Neural progenitor cell (in vitro differentiated cells): ENCODE measurements around the gene WDR77. TPM values are rescaled to one million over a fixed set of nuclear protein-coding genes. Genes with fewer than 3 reads are reported as not detected.

ENCODE experiments used
- DNase-seq: peaks from one replicate; pipeline ENCODE4 v3.0.0-alpha.2; 2016; ENCODE audit warnings: low spot score
- H2AFZ ChIP-seq: fragments of 200-600 bp; sonication (generic); replicated peaks from 2 replicates; pipeline ENCODE4 v1.6.1; 2016; ENCODE audit warnings: antibody characterized with exemption
- H3F3A ChIP-seq: fragments of 200-600 bp; sonication (generic); 2 replicates; pipeline ENCODE4 v1.6.1; 2016; ENCODE audit warnings: antibody characterized with exemption, low read depth
- H3K27ac ChIP-seq: fragments of 200-600 bp; sonication (generic); 2 replicates; pipeline ENCODE4 v1.5.1; 2016; ENCODE audit warnings: mild to moderate bottlenecking
- H3K27me3 ChIP-seq: fragments of 200-600 bp; sonication (generic); 2 replicates; pipeline ENCODE4 v1.6.1; 2016; ENCODE audit warnings: mild to moderate bottlenecking, moderate library complexity
- H3K36me3 ChIP-seq: fragments of 200-600 bp; sonication (generic); 2 replicates; pipeline ENCODE4 v1.5.1; 2016
- H3K4me1 ChIP-seq: fragments of 200-600 bp; sonication (generic); 2 replicates; pipeline ENCODE4 v1.6.1; 2016; ENCODE audit warnings: mixed run types
- H3K4me2 ChIP-seq: fragments of 200-600 bp; sonication (generic); 2 replicates; pipeline ENCODE4 v1.6.1; 2016
- H3K4me3 ChIP-seq: fragments of 200-600 bp; sonication (generic); 2 replicates; pipeline ENCODE4 v1.5.1; 2016
- H3K79me2 ChIP-seq: fragments of 200-600 bp; sonication (generic); 2 replicates; pipeline ENCODE4 v1.6.1; 2016; ENCODE audit warnings: low read depth
- H3K9ac ChIP-seq: fragments of 200-600 bp; sonication (generic); 2 replicates; pipeline ENCODE4 v1.6.1; 2016
- H3K9me3 ChIP-seq: fragments of 200-600 bp; sonication (generic); 2 replicates; pipeline ENCODE4 v1.5.1; 2016; ENCODE audit warnings: low read depth
- H4K20me1 ChIP-seq: fragments of 200-600 bp; sonication (generic); 2 replicates; pipeline ENCODE4 v1.6.1; 2016; ENCODE audit warnings: low read depth
- H3K27ac Mint-ChIP-seq: 3 replicates; pipeline ENCODE4 v1.8.0; 2021; ENCODE audit warnings: mixed read lengths
- H3K27me3 Mint-ChIP-seq: 2 replicates; pipeline ENCODE4 v1.8.0; 2022; ENCODE audit warnings: low read depth, mild to moderate bottlenecking, inconsistent platforms, moderate library complexity, mixed read lengths; ENCODE audit not compliant: insufficient read depth
- H3K36me3 Mint-ChIP-seq: 3 replicates; pipeline ENCODE4 v1.8.0; 2021; ENCODE audit warnings: mixed read lengths
- H3K4me1 Mint-ChIP-seq: 3 replicates; pipeline ENCODE4 v1.8.0; 2021; ENCODE audit warnings: mixed read lengths
- H3K4me3 Mint-ChIP-seq: 3 replicates; pipeline ENCODE4 v1.8.0; 2021; ENCODE audit warnings: mild to moderate bottlenecking, moderate library complexity, mixed read lengths
- H3K9me3 Mint-ChIP-seq: 3 replicates; pipeline ENCODE4 v1.8.0; 2020; ENCODE audit warnings: mixed read lengths
- EZH2 ChIP-seq: fragments of 200-600 bp; sonication (generic); IDR thresholded peaks from 2 replicates; pipeline ENCODE4 v1.6.1; 2017; ENCODE audit warnings: antibody characterized with exemption, mild to moderate bottlenecking, moderate library complexity
- EZH2phosphoT487 ChIP-seq: fragments of 200-600 bp; sonication (generic); IDR thresholded peaks from 2 replicates; pipeline ENCODE4 v1.6.1; 2017; ENCODE audit warnings: antibody characterized with exemption
- total RNA-seq: library from RNA; depleted of rRNA; stranded (reverse); fragments of >200 nt; gene quantifications from 2 replicates; pipeline ENCODE4 v1.2.3, GENCODE V29; 2015; ENCODE audit warnings: low replicate concordance
- TF ChIP-seq, protein P1 (sequence below): fragments of 200-600 bp; sonication (generic); IDR thresholded peaks from 2 replicates; pipeline ENCODE4 v1.5.1; 2017; ENCODE audit warnings: antibody characterized with exemption, mild to moderate bottlenecking

The WDR77 gene
- total RNA-seq, 1 donor from 2014 or later = 73.3 TPM

DNA sequence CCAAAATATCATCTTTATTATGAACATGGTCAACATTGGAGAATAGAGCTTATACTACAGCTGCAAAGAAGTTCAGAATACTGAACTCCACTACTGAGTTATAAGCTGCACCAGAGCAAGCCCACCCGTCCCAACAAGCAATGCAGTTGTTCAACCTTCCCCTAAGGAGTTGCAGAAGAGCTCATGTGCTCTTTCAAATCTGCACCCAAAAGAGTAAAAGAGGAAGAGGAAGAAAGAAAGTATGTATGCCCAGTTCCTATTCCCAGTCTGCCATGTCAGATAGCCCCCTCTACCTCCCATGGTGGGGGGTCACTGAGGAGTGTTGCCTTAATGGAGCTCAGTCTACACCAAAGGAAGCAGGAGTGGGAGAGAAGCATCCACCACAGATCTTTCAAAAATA lies 31.6 kb upstream of the WDR77 start:
- no peak overlapping the region for H3K4me3 Mint-ChIP-seq
- no peak for DNase-seq
- H3K27ac Mint-ChIP-seq = no peak overlapping the region
- H3K27ac ChIP-seq = no peak overlapping the region
- H3K4me1 ChIP-seq = peaks cover 8% of the 10 kb centered on the region
- no peaks in the 10 kb centered on the region for H3K27me3 Mint-ChIP-seq
- no peaks in the 10 kb centered on the region for H3K9me3 ChIP-seq
- no peak overlapping the region for H2AFZ ChIP-seq
- H3K4me3 ChIP-seq = no peak overlapping the region
- H3F3A ChIP-seq = no peaks in the 10 kb centered on the region
- no peak overlapping the region for H3K9ac ChIP-seq
- H4K20me1 ChIP-seq = no peaks in the 10 kb centered on the region
- H3K36me3 ChIP-seq = no peaks in the 10 kb centered on the region
- H3K79me2 ChIP-seq = no peaks in the 10 kb centered on the region
- no peak overlapping the region for H3K4me2 ChIP-seq
- H3K27me3 ChIP-seq = no peaks in the 10 kb centered on the region
- no peaks in the 10 kb centered on the region for H3K36me3 Mint-ChIP-seq
- H3K9me3 Mint-ChIP-seq = no peaks in the 10 kb centered on the region
- H3K4me1 Mint-ChIP-seq = no peaks in the 10 kb centered on the region
- no peak for TF ChIP-seq EZH2
- TF ChIP-seq, protein P1, sequence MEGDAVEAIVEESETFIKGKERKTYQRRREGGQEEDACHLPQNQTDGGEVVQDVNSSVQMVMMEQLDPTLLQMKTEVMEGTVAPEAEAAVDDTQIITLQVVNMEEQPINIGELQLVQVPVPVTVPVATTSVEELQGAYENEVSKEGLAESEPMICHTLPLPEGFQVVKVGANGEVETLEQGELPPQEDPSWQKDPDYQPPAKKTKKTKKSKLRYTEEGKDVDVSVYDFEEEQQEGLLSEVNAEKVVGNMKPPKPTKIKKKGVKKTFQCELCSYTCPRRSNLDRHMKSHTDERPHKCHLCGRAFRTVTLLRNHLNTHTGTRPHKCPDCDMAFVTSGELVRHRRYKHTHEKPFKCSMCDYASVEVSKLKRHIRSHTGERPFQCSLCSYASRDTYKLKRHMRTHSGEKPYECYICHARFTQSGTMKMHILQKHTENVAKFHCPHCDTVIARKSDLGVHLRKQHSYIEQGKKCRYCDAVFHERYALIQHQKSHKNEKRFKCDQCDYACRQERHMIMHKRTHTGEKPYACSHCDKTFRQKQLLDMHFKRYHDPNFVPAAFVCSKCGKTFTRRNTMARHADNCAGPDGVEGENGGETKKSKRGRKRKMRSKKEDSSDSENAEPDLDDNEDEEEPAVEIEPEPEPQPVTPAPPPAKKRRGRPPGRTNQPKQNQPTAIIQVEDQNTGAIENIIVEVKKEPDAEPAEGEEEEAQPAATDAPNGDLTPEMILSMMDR = no peak

DNA sequence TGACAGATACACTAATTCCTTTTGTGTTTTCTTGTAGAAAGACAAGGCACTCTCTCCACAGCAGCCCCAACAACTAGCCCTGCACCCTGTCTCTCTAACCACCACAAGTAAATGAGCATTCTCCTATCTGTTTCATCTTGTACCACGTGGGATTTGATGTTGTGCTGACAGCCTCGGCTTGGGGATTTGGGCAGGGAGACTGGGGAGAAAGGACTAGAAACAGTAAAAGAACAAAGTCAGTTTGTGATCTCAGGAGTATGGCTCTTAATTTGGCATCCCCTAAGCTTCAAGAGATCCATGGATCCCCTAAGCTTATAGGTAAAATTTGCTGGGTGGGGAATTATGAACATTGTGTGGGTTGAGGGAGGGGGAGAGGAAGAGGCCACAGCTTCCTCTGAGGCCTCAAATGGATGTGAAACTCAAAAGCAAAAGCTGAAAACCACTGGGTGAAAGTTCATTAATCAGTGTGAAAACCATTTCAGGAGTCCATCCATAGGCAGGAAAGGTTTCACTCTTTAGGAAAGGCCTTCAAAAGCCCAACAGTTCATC lies 27.8 kb upstream of the WDR77 start:
- H3K79me2 ChIP-seq = no peaks in the 10 kb centered on the region
- H3F3A ChIP-seq = no peaks in the 10 kb centered on the region
- Mint-ChIP-seq H3K4me3 (no peak overlapping the region), H3K27me3 (no peaks in the 10 kb centered on the region), H3K9me3 (no peaks in the 10 kb centered on the region), H3K27ac (no peak overlapping the region), H3K4me1 (no peaks in the 10 kb centered on the region), H3K36me3 (no peaks in the 10 kb centered on the region)
- no peak overlapping the region for H3K9ac ChIP-seq
- H2AFZ ChIP-seq = no peak overlapping the region
- no peak overlapping the region for H3K27ac ChIP-seq
- no peak overlapping the region for H3K4me2 ChIP-seq
- H3K4me1 ChIP-seq = peaks cover 8% of the 10 kb centered on the region
- no peaks in the 10 kb centered on the region for H4K20me1 ChIP-seq
- DNase-seq = no peak
- no peaks in the 10 kb centered on the region for H3K27me3 ChIP-seq
- TF ChIP-seq EZH2 (no peak), EZH2phosphoT487 (no peak)
- TF ChIP-seq, protein P1 = no peak
- H3K36me3 ChIP-seq = no peaks in the 10 kb centered on the region
- no peak overlapping the region for H3K4me3 ChIP-seq
- H3K9me3 ChIP-seq = no peaks in the 10 kb centered on the region

DNA sequence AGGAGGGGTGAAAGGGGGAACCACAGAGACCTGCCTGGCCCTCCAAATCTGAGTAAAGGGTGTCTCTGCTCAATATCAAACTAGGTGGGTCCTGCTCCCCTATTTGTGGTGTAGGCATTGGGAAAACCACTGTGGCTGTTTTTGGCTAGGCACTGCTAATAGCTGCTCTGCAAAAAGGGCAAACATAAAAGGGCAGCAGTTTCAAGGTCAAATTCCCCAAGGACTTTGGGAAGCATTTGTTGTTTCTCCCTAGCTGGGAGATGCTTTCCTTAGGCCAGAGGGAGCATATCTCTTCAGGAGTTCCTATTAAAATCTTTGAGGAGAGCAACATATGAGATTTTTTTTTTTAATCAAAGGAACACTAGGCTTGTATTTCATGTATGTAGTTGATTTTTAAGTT lies 27.2 kb upstream of the WDR77 start:
- Histone ChIP-seq H2AFZ (no peak overlapping the region), H3K27me3 (no peaks in the 10 kb centered on the region), H4K20me1 (no peaks in the 10 kb centered on the region), H3K4me3 (no peak overlapping the region), H3K9me3 (no peaks in the 10 kb centered on the region), H3K79me2 (no peaks in the 10 kb centered on the region), H3K36me3 (no peaks in the 10 kb centered on the region), H3F3A (no peaks in the 10 kb centered on the region), H3K4me1 (peaks cover 8% of the 10 kb centered on the region), H3K4me2 (no peak overlapping the region), H3K9ac (no peak overlapping the region), H3K27ac (no peak overlapping the region)
- H3K4me1 Mint-ChIP-seq = no peaks in the 10 kb centered on the region
- no peak for DNase-seq
- TF ChIP-seq, protein P1 = no peak
- no peak for TF ChIP-seq EZH2phosphoT487
- TF ChIP-seq EZH2 = no peak
- H3K9me3 Mint-ChIP-seq = no peaks in the 10 kb centered on the region
- no peak overlapping the region for H3K4me3 Mint-ChIP-seq
- H3K36me3 Mint-ChIP-seq = no peaks in the 10 kb centered on the region
- no peak overlapping the region for H3K27ac Mint-ChIP-seq
- no peaks in the 10 kb centered on the region for H3K27me3 Mint-ChIP-seq
